ENCODE results near the gene ITCH. TPM values are rescaled to one million over a fixed set of nuclear protein-coding genes. Genes with fewer than 3 reads are reported as not detected.

The ITCH gene
- total and polyA plus RNA-seq, 2 of the 8 experiments (the other 6 are each of a cell fraction or from before 2014, with no cell fraction given): 3.9 to 45.2 TPM

- Histone ChIP-seq H3K79me1 (ENCODE audit: low read depth, low read length) (no peaks in the 10 kb centered on the region), H2BK15ac (ENCODE audit: low read length) (peak overlapping the region; percentile 95; the same call in 1 of the 2 replicates), H3K27ac (ENCODE audit: low read depth, low read length) (no peak overlapping the region), H2BK20ac (ENCODE audit: low read length) (no peak overlapping the region), H2BK5ac (ENCODE audit: low read depth, low read length) (no peak overlapping the region; the same call in 1 of the 2 replicates), H4K5ac (ENCODE audit: insufficient read length, low read depth, low read length) (no peak overlapping the region), H3K4me2 (ENCODE audit: insufficient read depth in 1 of 2, low read depth in 2 of 2, low read length in 2 of 2) (peak overlapping the region; percentile 24 to 27; a peak in 2 of 4 replicates), H3K23ac (ENCODE audit: insufficient read length) (no peak overlapping the region), H3K56ac (replicated peaks; ENCODE audit: insufficient read length, low read depth, low read length) (no peak overlapping the region), H3K14ac (ENCODE audit: insufficient read length) (no peak overlapping the region), H3K9ac (replicated peaks in 1 of 4; ENCODE audit: extremely low read depth in 1 of 4, low read depth in 3 of 4, low read length in 3 of 4) (peak overlapping the region in 1 of 4 experiments; percentile 29; a peak in 1 of 7 replicates), H3K4ac (replicated peaks; ENCODE audit: insufficient read length, low read depth, low read length) (no peak overlapping the region), H3K27me3 (replicated peaks in 1 of 4; ENCODE audit: control insufficient read depth in 3 of 4, extremely low read depth in 1 of 4, insufficient read depth in 3 of 4, low read length in 3 of 4) (no peaks in the 10 kb centered on the region), H4K20me1 (replicated peaks in 1 of 2; ENCODE audit: control insufficient read depth in 1 of 2, insufficient read depth in 2 of 2, low read length in 2 of 2) (no peaks in the 10 kb centered on the region), H2AFZ (ENCODE audit: low read length) (0 out of 2 replicates have a peak overlapping the region, but pooled peaks have one; percentile 78), H3K23me2 (ENCODE audit: low read depth, low read length) (0 out of 2 replicates have a peak, but pooled peaks cover under 1% of the 10 kb centered on the region), H3K4me1 (replicated peaks in 1 of 4; ENCODE audit: control insufficient read depth in 3 of 4, insufficient read depth in 4 of 4, low read length in 3 of 4) (peaks cover 0 to 9% (median 0%) of the 10 kb centered on the region in 4 experiments; a peak in 4 of 7 replicates), H3K18ac (ENCODE audit: extremely low read depth, low read length) (no peak overlapping the region), H2BK12ac (ENCODE audit: low read depth, low read length) (no peak overlapping the region), H4K91ac (replicated peaks; ENCODE audit: insufficient read length, low read length) (no peak overlapping the region), H3K9me3 (ENCODE audit: insufficient read depth in 2 of 2, low read depth in 1 of 2, low read length in 1 of 2) (no peaks in the 10 kb centered on the region), H3K4me3 (ENCODE audit: extremely low read depth in 1 of 4, insufficient read depth in 2 of 4, low read depth in 3 of 4, low read length in 4 of 4) (no peak overlapping the region), H4K8ac (ENCODE audit: extremely low read depth, insufficient read depth, low read length) (no peak overlapping the region), H2AK5ac (ENCODE audit: low read depth, low read length) (no peak overlapping the region), H3K79me2 (ENCODE audit: control insufficient read depth in 1 of 2, insufficient read depth in 2 of 2, low read length in 2 of 2) (no peaks in the 10 kb centered on the region), H3K36me3 (ENCODE audit: control insufficient read depth in 2 of 4, insufficient read depth in 4 of 4, low read length in 3 of 4) (no peaks in the 10 kb centered on the region), H2BK120ac (replicated peaks; ENCODE audit: low read depth, low read length) (no peak overlapping the region)
- ChIA-PET CTCF (ENCODE audit: partially characterized antibody) (interaction anchor here (0.8 to 4.3 kb wide), 5 partner anchors 11 to 360 kb away, joined by 3 to 24 read pairs (median 3); no protein-coding TSS in a partner anchor), POLR2A (ENCODE audit: partially characterized antibody) (interaction anchor here (0.6 to 1.4 kb wide), 3 partner anchors 33 to 164 kb away, joined by 3 to 4 read pairs (median 3); no protein-coding TSS in a partner anchor)
- DNase-seq (ENCODE audit: low read depth in 1 of 2, low spot score in 2 of 2) (no peak), FAIRE-seq (no peak)
- WGBS, 2 experiments (ENCODE audit: extremely low coverage in 1 of 2, insufficient coverage in 1 of 2, insufficient read length in 1 of 2, insufficient replicate concordance in 2 of 2, low coverage in 1 of 2, low lambda C conversion rate in 2 of 2, missing lambda C conversion rate in 1 of 2): 86% methylated on average over 13 of the region's 13 CpGs; no CpG with 5 or more reads in 1 of the 2 experiments
- TF ChIP-seq CHD2 (IDR thresholded peaks at IDR 0.05; ENCODE audit: low read length): no peak
- TF ChIP-seq, protein P1, sequence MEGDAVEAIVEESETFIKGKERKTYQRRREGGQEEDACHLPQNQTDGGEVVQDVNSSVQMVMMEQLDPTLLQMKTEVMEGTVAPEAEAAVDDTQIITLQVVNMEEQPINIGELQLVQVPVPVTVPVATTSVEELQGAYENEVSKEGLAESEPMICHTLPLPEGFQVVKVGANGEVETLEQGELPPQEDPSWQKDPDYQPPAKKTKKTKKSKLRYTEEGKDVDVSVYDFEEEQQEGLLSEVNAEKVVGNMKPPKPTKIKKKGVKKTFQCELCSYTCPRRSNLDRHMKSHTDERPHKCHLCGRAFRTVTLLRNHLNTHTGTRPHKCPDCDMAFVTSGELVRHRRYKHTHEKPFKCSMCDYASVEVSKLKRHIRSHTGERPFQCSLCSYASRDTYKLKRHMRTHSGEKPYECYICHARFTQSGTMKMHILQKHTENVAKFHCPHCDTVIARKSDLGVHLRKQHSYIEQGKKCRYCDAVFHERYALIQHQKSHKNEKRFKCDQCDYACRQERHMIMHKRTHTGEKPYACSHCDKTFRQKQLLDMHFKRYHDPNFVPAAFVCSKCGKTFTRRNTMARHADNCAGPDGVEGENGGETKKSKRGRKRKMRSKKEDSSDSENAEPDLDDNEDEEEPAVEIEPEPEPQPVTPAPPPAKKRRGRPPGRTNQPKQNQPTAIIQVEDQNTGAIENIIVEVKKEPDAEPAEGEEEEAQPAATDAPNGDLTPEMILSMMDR (IDR thresholded peaks at IDR 0.05; ENCODE audit: control extremely low read depth in 1 of 3, insufficient read depth in 1 of 3, low read depth in 1 of 3, low read length in 3 of 3): no peak
- TF ChIP-seq CREB1 (IDR thresholded peaks at IDR 0.05): no peak
- no peak for TF ChIP-seq NANOG (IDR thresholded peaks at IDR 0.05; ENCODE audit: insufficient read depth, low read depth, low read length, poor library complexity, severe bottlenecking)
- TF ChIP-seq TAF7 (optimal IDR thresholded peaks at IDR 0.05; ENCODE audit: borderline replicate concordance, low read depth, low read length): no peak
- no peak for TF ChIP-seq EZH2 (IDR thresholded peaks at IDR 0.05; ENCODE audit: low read depth, low read length, severe bottlenecking)
- TF ChIP-seq SIX5 (IDR thresholded peaks at IDR 0.05; ENCODE audit: low read depth, low read length): no peak
- no peak for TF ChIP-seq SP4 (IDR thresholded peaks at IDR 0.05; ENCODE audit: low read length)
- no peak for TF ChIP-seq BRCA1 (IDR thresholded peaks at IDR 0.05; ENCODE audit: low read depth, low read length)
Measured at GRCh38 chr20:34549929-34550305, 186.8 kb downstream of the ITCH start.
